GM19372 (cell line): ENCODE measurements around the gene BBC3.
"Not testable (repeated sequence)": the region's sequence is repeated elsewhere in the genome, so short reads cannot be mapped to it uniquely, and the experiment has no call there.

Experiments used
- ATAC-seq: cut with Tn5 transposase; IDR thresholded peaks from one replicate; pipeline ENCODE4 v1.9.1; 2021; ENCODE audit warnings: mild to moderate bottlenecking, low read depth, moderate library complexity; ENCODE audit not compliant: unreplicated experiment

BBC3 gene

GRCh38 chr19:47230921-47231214 lies at the start of gene BBC3:
Gene BBC3 (minus strand): TSS chr19:47231199. CDS start chr19:47228431, 2,768 bp downstream.
- no peak for ATAC-seq

GRCh38 chr19:47280183-47280797 lies 49.3 kb upstream of the BBC3 start:
- no peak for ATAC-seq

- ATAC-seq: not testable (repeated sequence)
Observed at GRCh38 chr19:47276513-47276912, 45.5 kb upstream of the BBC3 start.

GRCh38 chr19:47275791-47276461 lies 44.9 kb upstream of the BBC3 start:
- ATAC-seq: no peak

GRCh38 chr19:47274891-47275761 lies 44.1 kb upstream of the BBC3 start:
- peak; percentile 4 for ATAC-seq

- ATAC-seq: peak; percentile 51
Observed at GRCh38 chr19:47274071-47274890, 43.3 kb upstream of the BBC3 start, which contains the start of gene INAFM1. Gene INAFM1 (plus strand): TSS chr19:47274885. CDS start chr19:47274920, 35 bp downstream.

GRCh38 chr19:47273313-47274070 lies 42.5 kb upstream of the BBC3 start:
- ATAC-seq: peak; percentile 52

GRCh38 chr19:47272448-47273312 lies 41.7 kb upstream of the BBC3 start:
- ATAC-seq: no peak

- no peak for ATAC-seq
Observed at GRCh38 chr19:47271949-47272348, 41.0 kb upstream of the BBC3 start.

- ATAC-seq: no peak
Observed at GRCh38 chr19:47270408-47270807, 39.4 kb upstream of the BBC3 start.

- no peak for ATAC-seq
Observed at GRCh38 chr19:47269596-47269995, 38.6 kb upstream of the BBC3 start.

GRCh38 chr19:47268028-47268427 lies 37.0 kb upstream of the BBC3 start:
- ATAC-seq: no peak

- ATAC-seq: no peak
Observed at GRCh38 chr19:47267350-47267759, 36.4 kb upstream of the BBC3 start.

- no peak for ATAC-seq
Observed at GRCh38 chr19:47266401-47266941, 35.5 kb upstream of the BBC3 start.

- no peak for ATAC-seq
Observed at GRCh38 chr19:47264629-47265028, 33.6 kb upstream of the BBC3 start.

GRCh38 chr19:47261946-47262793 lies 31.2 kb upstream of the BBC3 start:
- peak; percentile 77 for ATAC-seq

GRCh38 chr19:47260476-47260875 lies 29.5 kb upstream of the BBC3 start:
- ATAC-seq: no peak
